Bone marrow (tissue), 2 donors: ENCODE data around the gene CXorf49.
"Not testable (repeated sequence)": the region's sequence is repeated elsewhere in the genome, so short reads cannot be mapped to it uniquely, and the experiment has no call there.

Experiments
- DNase-seq, 2 donors: peaks; one replicate each; lab custom pipeline; 2025; lab: John Stamatoyannopoulos, UW

Gene CXorf49

GRCh38 chrX:71718185-71718584, at the start of gene CXorf49:
CXorf49 (minus strand) TSS chrX:71718285; CDS start chrX:71718151, 134 bp downstream.
- DNase-seq: not testable (repeated sequence)

- DNase-seq: not testable (repeated sequence)
Observed at GRCh38 chrX:71767134-71767533, 49.0 kb upstream of the CXorf49 start.

GRCh38 chrX:71765613-71766012, 47.5 kb upstream of the CXorf49 start:
- not testable (repeated sequence) for DNase-seq

- not testable (repeated sequence) for DNase-seq
Observed at GRCh38 chrX:71764832-71765231, 46.7 kb upstream of the CXorf49 start.

GRCh38 chrX:71763049-71763448, 45.0 kb upstream of the CXorf49 start, which contains the start of gene CXorf49B:
CXorf49B (plus strand) TSS chrX:71763349; CDS start chrX:71763424, 75 bp downstream.
- DNase-seq: not testable (repeated sequence)

GRCh38 chrX:71760688-71761281, 42.7 kb upstream of the CXorf49 start:
- DNase-seq: not testable (repeated sequence)

DNA sequence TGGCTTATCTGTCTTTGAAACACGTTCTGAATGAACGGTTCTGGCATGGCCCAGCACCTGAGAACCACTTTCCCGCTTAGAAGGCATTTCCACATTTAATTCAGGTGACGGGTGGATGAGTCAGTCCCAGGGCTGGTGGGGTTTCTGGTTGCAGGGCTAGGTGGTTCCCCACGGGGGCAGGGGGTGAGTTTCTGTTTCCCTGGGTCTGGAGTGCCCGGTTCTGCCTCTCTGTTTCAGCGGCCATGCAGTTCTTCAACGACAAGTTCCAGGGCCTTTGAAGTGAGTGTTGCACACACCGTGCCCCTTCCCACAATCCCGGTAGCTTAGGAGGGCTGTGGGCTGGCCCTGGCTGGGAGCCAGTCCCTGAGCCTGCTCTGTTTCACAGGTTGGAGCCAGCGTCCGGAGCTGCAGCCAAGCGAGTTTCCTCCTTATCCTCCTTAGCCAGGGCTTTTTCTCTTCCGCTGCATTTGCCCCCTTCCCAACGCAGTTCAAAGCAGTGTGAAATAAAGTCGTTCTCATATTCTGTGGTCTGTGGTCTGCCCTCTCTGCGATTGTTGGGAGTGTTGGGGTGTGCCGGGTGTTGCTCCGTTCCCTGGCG, 2.3 kb upstream of the CXorf49 start:
- not testable (repeated sequence) for DNase-seq

DNA sequence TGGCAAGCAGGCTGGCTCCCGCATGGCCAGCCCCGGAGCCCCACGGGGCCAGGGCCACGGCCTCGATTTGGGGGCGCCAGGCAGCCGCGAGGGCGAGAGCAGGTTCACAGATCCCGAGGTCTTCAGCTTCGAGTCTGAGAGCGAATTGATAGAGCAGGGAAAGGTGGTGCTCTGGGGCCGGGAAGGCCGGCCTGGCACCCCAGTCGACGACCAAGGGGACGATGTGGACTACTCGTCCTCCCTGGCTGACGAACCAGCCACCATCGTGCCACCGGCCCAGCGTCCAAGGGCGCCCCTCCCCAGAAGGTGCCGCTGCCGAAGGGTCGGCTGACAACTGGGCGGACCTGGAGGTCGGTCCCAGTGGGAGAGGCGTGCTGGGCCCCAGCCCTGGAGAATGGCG, 1.1 kb upstream of the CXorf49 start:
- not testable (repeated sequence) for DNase-seq

- not testable (repeated sequence) for DNase-seq
Observed at GRCh38 chrX:71716323-71716722, 1.8 kb downstream of the CXorf49 start.

DNA sequence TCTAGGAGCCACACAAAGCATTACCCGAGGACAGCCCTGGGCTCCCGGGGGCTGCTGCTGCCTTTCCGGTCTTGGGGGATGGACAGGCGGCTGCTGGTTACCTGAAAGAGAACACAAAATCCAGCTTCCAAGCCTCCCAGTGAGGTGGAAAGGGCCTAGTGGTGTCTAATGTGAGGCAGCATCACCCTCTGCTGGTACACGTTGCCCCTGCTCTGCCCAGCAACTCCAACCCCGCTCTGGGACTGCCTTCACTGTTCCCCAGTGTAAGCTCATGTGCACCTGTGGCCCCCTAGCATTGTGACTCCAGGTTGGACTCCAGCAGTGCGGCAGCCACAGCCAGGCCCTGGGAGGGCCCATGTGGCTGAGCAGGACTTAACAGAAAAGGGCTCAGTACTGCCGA, 2.5 kb downstream of the CXorf49 start:
- DNase-seq: not testable (repeated sequence)

DNA sequence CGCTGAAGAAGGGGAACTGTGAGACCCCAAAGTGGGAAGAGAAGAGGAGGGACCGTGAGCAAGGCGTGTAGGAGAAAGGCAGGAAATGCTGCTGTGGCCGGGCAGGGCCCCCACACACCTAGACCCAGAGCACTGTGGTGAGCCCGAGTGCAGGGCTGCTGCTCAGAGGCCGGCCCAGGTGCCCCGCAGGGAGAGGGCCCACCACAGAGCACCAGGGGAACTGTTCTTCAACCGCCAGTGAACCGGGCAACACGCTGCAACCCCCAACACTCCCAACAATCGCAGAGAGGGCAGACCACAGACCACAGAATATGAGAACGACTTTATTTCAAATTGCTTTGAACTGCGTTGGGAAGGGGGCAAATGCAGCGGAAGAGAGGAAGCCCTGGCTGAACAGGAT, 4.0 kb downstream of the CXorf49 start:
- DNase-seq: not testable (repeated sequence)

- not testable (repeated sequence) for DNase-seq
Observed at GRCh38 chrX:71702853-71703252, 15.2 kb downstream of the CXorf49 start.

DNA sequence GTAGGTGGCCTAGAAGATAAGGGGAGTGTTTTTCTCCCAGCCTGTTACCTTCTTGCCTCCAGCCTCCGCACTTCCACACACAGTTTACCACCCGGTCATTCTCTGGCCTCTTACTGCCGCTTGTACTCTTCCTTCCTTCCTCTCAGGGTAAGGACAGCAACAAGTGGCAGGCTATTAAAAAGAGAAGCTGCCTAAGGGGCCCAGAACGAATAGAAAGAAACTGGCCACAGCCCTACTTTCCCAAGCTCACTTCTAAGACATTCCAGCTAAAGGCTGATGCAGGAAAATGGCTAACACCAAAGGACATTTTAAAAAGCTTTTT, 19.1 kb downstream of the CXorf49 start:
- DNase-seq: not testable (repeated sequence)

- DNase-seq: not testable (repeated sequence)
Observed at GRCh38 chrX:71698299-71699022, 19.6 kb downstream of the CXorf49 start.

GRCh38 chrX:71697466-71698298, 20.4 kb downstream of the CXorf49 start:
- not testable (repeated sequence) for DNase-seq

GRCh38 chrX:71696641-71697465, 21.2 kb downstream of the CXorf49 start:
- not testable (repeated sequence) for DNase-seq

GRCh38 chrX:71679575-71680207, 38.4 kb downstream of the CXorf49 start:
- no peak for DNase-seq

GRCh38 chrX:71677195-71677594, 40.9 kb downstream of the CXorf49 start:
- not testable (repeated sequence) for DNase-seq

- not testable (repeated sequence) for DNase-seq
Observed at GRCh38 chrX:71676068-71676795, 41.9 kb downstream of the CXorf49 start.

DNA sequence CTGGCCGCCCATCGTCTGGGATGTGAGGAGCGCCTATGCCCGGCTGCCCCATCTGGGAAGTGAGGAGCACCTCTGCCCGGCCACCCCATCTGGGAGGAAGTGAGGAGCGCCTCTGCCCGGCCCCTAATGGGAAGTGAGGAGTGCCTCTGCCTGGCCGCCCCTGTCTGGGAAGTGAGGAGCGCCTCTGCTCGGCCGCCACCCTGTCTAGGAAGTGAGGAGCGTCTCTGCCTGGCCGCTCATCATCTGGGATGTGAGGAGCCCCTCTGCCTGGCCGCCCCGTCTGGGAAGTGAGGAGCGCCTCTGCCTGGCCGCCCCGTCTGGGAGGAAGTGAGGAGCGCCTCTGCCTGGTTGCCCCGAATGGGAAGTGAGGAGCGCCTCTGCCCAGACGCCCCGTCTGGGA, 42.4 kb downstream of the CXorf49 start:
- not testable (repeated sequence) for DNase-seq
